ENCODE data around the gene RAD51B.

RAD51B gene

GRCh38 chr14:68487805-68488590 is 668.4 kb downstream of the RAD51B start:
- no peak overlapping the region for H3K4me3 ChIP-seq (ENCODE audit: control insufficient read depth, low read depth, low read length)
- TF ChIP-seq CTCF (conservative IDR thresholded peaks at IDR 0.05; ENCODE audit: control insufficient read depth, insufficient read depth, low read depth, low read length), result no peak
- DNase-seq (ENCODE audit: low read depth), result peak; percentile 80

- no peak for TF ChIP-seq CTCF (conservative IDR thresholded peaks at IDR 0.05; ENCODE audit: control insufficient read depth, insufficient read depth, low read depth, low read length)
- no peak overlapping the region for H3K4me3 ChIP-seq (ENCODE audit: control insufficient read depth, low read depth, low read length)
- no peak for DNase-seq (ENCODE audit: low read depth)
Measured at GRCh38 chr14:68491793-68492192, 672.2 kb downstream of the RAD51B start.

- TF ChIP-seq CTCF (conservative IDR thresholded peaks at IDR 0.05; ENCODE audit: control insufficient read depth, insufficient read depth, low read depth, low read length), result no peak
- no peak for DNase-seq (ENCODE audit: low read depth)
- H3K4me3 ChIP-seq (ENCODE audit: control insufficient read depth, low read depth, low read length), result no peak overlapping the region
Measured at GRCh38 chr14:68492381-68493151, 673.0 kb downstream of the RAD51B start.

- no peak for TF ChIP-seq CTCF (conservative IDR thresholded peaks at IDR 0.05; ENCODE audit: control insufficient read depth, insufficient read depth, low read depth, low read length)
- H3K4me3 ChIP-seq (ENCODE audit: control insufficient read depth, low read depth, low read length), result no peak overlapping the region
- no peak for DNase-seq (ENCODE audit: low read depth)
Measured at GRCh38 chr14:68493152-68493911, 673.8 kb downstream of the RAD51B start.

GRCh38 chr14:68495101-68496039 is 675.8 kb downstream of the RAD51B start:
- no peak for DNase-seq (ENCODE audit: low read depth)
- H3K4me3 ChIP-seq (ENCODE audit: control insufficient read depth, low read depth, low read length), result no peak overlapping the region
- TF ChIP-seq CTCF (conservative IDR thresholded peaks at IDR 0.05; ENCODE audit: control insufficient read depth, insufficient read depth, low read depth, low read length), result no peak

GRCh38 chr14:68497011-68497410 is 677.4 kb downstream of the RAD51B start:
- TF ChIP-seq CTCF (conservative IDR thresholded peaks at IDR 0.05; ENCODE audit: control insufficient read depth, insufficient read depth, low read depth, low read length), result no peak
- DNase-seq (ENCODE audit: low read depth), result peak; percentile 48
- H3K4me3 ChIP-seq (ENCODE audit: control insufficient read depth, low read depth, low read length), result no peak overlapping the region

Data from fibroblast of mammary gland (primary cell).